SK-N-SH treated with all-trans-retinoic acid at 6 μM for 48 hours (cell line): ENCODE data around the gene PHF19.

Source experiments
- ATAC-seq: fragments of 200-7000 bp; cut with Tn5 transposase; 3 replicates; pipeline ENCODE4 v1.9.1; 2020; ENCODE audit warnings: mild to moderate bottlenecking, moderate library complexity
- ARNTL ChIP-seq: fragments of 450-650 bp; formaldehyde crosslinking; IDR thresholded peaks from 2 replicates; pipeline ENCODE4 v1.5.0; 2020; ENCODE audit warnings: low read depth, mild to moderate bottlenecking, moderate library complexity, borderline replicate concordance
- BACH2 ChIP-seq: fragments of 250-450 bp; sonication (Bioruptor Pico); IDR thresholded peaks from 2 replicates; pipeline ENCODE4 v1.9.0; 2021; ENCODE audit warnings: mild to moderate bottlenecking, borderline replicate concordance
- CSDC2 ChIP-seq: fragments of 250-450 bp; sonication (Bioruptor Pico); IDR thresholded peaks from 2 replicates; pipeline ENCODE4 v1.5.0; 2020; ENCODE audit warnings: mild to moderate bottlenecking, moderate library complexity
- CSRNP3 ChIP-seq: fragments of 250-450 bp; sonication (Bioruptor Pico); IDR thresholded peaks from 2 replicates; pipeline ENCODE4 v1.5.1; 2021; ENCODE audit warnings: mild to moderate bottlenecking, moderate library complexity
- ESRRG ChIP-seq: fragments of 250-450 bp; sonication (Bioruptor Pico); IDR thresholded peaks from 2 replicates; pipeline ENCODE4 v1.6.1; 2021; ENCODE audit warnings: mild to moderate bottlenecking
- GLIS3 ChIP-seq: fragments of 250-450 bp; sonication (Bioruptor Pico); IDR thresholded peaks from 2 replicates; pipeline ENCODE4 v1.5.0; 2020; ENCODE audit warnings: mild to moderate bottlenecking, moderate library complexity
- ISL1 ChIP-seq: fragments of 250-450 bp; sonication (Bioruptor Pico); IDR thresholded peaks from 2 replicates; pipeline ENCODE4 v2.1.2; 2022; ENCODE audit warnings: mild to moderate bottlenecking, moderate library complexity
- OSR1 ChIP-seq: fragments of 250-450 bp; sonication (Bioruptor Pico); IDR thresholded peaks from 2 replicates; pipeline ENCODE4 v1.8.0; 2022; ENCODE audit warnings: moderate library complexity, mild to moderate bottlenecking, inconsistent platforms
- PATZ1 ChIP-seq: fragments of 250-450 bp; sonication (Bioruptor Pico); IDR thresholded peaks from 2 replicates; pipeline ENCODE4 v1.8.0; 2020; ENCODE audit warnings: mild to moderate bottlenecking, moderate library complexity, borderline replicate concordance
- PPARA ChIP-seq: fragments of 250-450 bp; sonication (Bioruptor Pico); IDR thresholded peaks from 2 replicates; pipeline ENCODE4 v1.5.0; 2020; ENCODE audit warnings: mild to moderate bottlenecking, borderline replicate concordance
- RARB ChIP-seq: fragments of 250-450 bp; sonication (Bioruptor Pico); IDR thresholded peaks from 2 replicates; pipeline ENCODE4 v1.8.0; 2021; ENCODE audit warnings: mild to moderate bottlenecking, moderate library complexity
- SNAI2 ChIP-seq: fragments of 250-450 bp; sonication (Bioruptor Pico); IDR thresholded peaks from 2 replicates; pipeline ENCODE4 v1.5.0; 2020; ENCODE audit warnings: mild to moderate bottlenecking, moderate library complexity
- TOX ChIP-seq: fragments of 250-450 bp; sonication (Bioruptor Pico); IDR thresholded peaks from 2 replicates; pipeline ENCODE4 v1.8.0; 2021; ENCODE audit warnings: mild to moderate bottlenecking, moderate library complexity, borderline replicate concordance
- ZC3H10 ChIP-seq: fragments of 250-450 bp; sonication (Bioruptor Pico); IDR thresholded peaks from 2 replicates; pipeline ENCODE4 v1.5.1; 2021; ENCODE audit warnings: mild to moderate bottlenecking, moderate library complexity
- ZFP3 ChIP-seq: fragments of 250-450 bp; sonication (Bioruptor Pico); IDR thresholded peaks from 2 replicates; pipeline ENCODE4 v1.5.0; 2020; ENCODE audit warnings: mild to moderate bottlenecking, moderate library complexity
- ZFP30 ChIP-seq: fragments of 450-650 bp; formaldehyde crosslinking; IDR thresholded peaks from 2 replicates; pipeline ENCODE4 v1.5.0; 2022; ENCODE audit warnings: mild to moderate bottlenecking, moderate library complexity
- ZNF565 ChIP-seq: fragments of 450-650 bp; formaldehyde crosslinking; conservative IDR thresholded peaks from 2 replicates; pipeline ENCODE4 v1.5.0; 2020; ENCODE audit warnings: low read depth, mild to moderate bottlenecking, moderate library complexity
- ZNF70 ChIP-seq: fragments of 450-650 bp; formaldehyde crosslinking; IDR thresholded peaks from 2 replicates; pipeline ENCODE4 v1.5.0; 2020; ENCODE audit warnings: mild to moderate bottlenecking, moderate library complexity
- ZNF8 ChIP-seq: fragments of 450-650 bp; formaldehyde crosslinking; IDR thresholded peaks from 2 replicates; pipeline ENCODE4 v1.5.0; 2020; ENCODE audit warnings: mild to moderate bottlenecking, moderate library complexity
- TF ChIP-seq, protein P1 (sequence below): fragments of 250-450 bp; sonication (Bioruptor Pico); IDR thresholded peaks from 2 replicates; pipeline ENCODE4 v1.8.0; 2021; ENCODE audit warnings: low read depth, mild to moderate bottlenecking, moderate library complexity, borderline replicate concordance
- TF ChIP-seq, protein P2 (sequence below): fragments of 250-450 bp; sonication (Bioruptor Pico); IDR thresholded peaks from 2 replicates; pipeline ENCODE4 v1.5.1; 2020; ENCODE audit warnings: low read depth, mild to moderate bottlenecking, moderate library complexity
- TF ChIP-seq, protein P3 (sequence below): fragments of 250-450 bp; sonication (Bioruptor Pico); IDR thresholded peaks from 2 replicates; pipeline ENCODE4 v1.5.0; 2020; ENCODE audit warnings: mild to moderate bottlenecking, moderate library complexity

PHF19 gene

DNA sequence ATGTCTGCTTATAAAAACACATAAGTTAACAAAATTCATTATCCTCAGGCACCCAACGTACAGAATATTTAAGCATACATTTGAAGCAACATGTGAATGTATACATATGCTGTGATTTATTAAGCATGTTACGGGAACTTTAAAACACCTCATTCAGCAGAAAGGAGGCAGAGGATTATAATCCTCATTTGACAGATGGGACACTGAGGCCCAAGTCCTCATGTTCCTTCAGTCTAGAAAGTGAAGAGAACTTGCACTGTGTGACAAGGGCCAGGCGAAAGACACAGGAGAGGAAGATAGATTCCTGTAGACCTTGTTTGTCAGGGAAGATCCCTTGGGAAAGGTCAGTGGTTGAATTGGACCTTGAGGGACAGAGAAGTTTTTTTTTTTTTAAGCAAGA is 26.7 kb downstream of the PHF19 start:
- TF ChIP-seq ISL1 (no peak), CSRNP3 (CRISPR knock-in tag) (no peak), GLIS3 (CRISPR knock-in tag) (no peak), ZFP30 (CRISPR knock-in tag) (no peak), ESRRG (no peak), SNAI2 (CRISPR knock-in tag) (no peak), ZNF565 (CRISPR knock-in tag) (no peak), ZFP3 (CRISPR knock-in tag) (no peak), BACH2 (CRISPR knock-in tag) (no peak), OSR1 (CRISPR knock-in tag) (no peak), ZC3H10 (CRISPR knock-in tag) (no peak), CSDC2 (CRISPR knock-in tag) (no peak), PPARA (no peak), RARB (no peak), ARNTL (CRISPR knock-in tag) (no peak)
- TF ChIP-seq, protein P1, sequence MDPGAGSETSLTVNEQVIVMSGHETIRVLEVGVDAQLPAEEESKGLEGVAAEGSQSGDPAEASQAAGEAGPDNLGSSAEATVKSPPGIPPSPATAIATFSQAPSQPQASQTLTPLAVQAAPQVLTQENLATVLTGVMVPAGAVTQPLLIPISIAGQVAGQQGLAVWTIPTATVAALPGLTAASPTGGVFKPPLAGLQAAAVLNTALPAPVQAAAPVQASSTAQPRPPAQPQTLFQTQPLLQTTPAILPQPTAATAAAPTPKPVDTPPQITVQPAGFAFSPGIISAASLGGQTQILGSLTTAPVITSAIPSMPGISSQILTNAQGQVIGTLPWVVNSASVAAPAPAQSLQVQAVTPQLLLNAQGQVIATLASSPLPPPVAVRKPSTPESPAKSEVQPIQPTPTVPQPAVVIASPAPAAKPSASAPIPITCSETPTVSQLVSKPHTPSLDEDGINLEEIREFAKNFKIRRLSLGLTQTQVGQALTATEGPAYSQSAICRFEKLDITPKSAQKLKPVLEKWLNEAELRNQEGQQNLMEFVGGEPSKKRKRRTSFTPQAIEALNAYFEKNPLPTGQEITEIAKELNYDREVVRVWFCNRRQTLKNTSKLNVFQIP: no peak
- TF ChIP-seq, protein P2, sequence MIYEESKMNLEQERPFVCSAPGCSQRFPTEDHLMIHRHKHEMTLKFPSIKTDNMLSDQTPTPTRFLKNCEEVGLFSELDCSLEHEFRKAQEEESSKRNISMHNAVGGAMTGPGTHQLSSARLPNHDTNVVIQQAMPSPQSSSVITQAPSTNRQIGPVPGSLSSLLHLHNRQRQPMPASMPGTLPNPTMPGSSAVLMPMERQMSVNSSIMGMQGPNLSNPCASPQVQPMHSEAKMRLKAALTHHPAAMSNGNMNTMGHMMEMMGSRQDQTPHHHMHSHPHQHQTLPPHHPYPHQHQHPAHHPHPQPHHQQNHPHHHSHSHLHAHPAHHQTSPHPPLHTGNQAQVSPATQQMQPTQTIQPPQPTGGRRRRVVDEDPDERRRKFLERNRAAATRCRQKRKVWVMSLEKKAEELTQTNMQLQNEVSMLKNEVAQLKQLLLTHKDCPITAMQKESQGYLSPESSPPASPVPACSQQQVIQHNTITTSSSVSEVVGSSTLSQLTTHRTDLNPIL (CRISPR knock-in tag): no peak

GRCh38 chr9:120846906-120847305 is 30.1 kb downstream of the PHF19 start:
- ATAC-seq: no peak
- TF ChIP-seq PPARA (no peak), ZFP3 (CRISPR knock-in tag) (no peak), ZNF70 (CRISPR knock-in tag) (no peak), SNAI2 (CRISPR knock-in tag) (no peak), TOX (CRISPR knock-in tag) (no peak), PATZ1 (CRISPR knock-in tag) (no peak), ESRRG (no peak), ZNF565 (CRISPR knock-in tag) (no peak), ZNF8 (CRISPR knock-in tag) (no peak), ZFP30 (CRISPR knock-in tag) (no peak), ZC3H10 (CRISPR knock-in tag) (no peak), BACH2 (CRISPR knock-in tag) (no peak), ISL1 (no peak), OSR1 (CRISPR knock-in tag) (no peak), GLIS3 (CRISPR knock-in tag) (no peak)
- TF ChIP-seq, protein P2 (CRISPR knock-in tag): no peak
- TF ChIP-seq, protein P3, sequence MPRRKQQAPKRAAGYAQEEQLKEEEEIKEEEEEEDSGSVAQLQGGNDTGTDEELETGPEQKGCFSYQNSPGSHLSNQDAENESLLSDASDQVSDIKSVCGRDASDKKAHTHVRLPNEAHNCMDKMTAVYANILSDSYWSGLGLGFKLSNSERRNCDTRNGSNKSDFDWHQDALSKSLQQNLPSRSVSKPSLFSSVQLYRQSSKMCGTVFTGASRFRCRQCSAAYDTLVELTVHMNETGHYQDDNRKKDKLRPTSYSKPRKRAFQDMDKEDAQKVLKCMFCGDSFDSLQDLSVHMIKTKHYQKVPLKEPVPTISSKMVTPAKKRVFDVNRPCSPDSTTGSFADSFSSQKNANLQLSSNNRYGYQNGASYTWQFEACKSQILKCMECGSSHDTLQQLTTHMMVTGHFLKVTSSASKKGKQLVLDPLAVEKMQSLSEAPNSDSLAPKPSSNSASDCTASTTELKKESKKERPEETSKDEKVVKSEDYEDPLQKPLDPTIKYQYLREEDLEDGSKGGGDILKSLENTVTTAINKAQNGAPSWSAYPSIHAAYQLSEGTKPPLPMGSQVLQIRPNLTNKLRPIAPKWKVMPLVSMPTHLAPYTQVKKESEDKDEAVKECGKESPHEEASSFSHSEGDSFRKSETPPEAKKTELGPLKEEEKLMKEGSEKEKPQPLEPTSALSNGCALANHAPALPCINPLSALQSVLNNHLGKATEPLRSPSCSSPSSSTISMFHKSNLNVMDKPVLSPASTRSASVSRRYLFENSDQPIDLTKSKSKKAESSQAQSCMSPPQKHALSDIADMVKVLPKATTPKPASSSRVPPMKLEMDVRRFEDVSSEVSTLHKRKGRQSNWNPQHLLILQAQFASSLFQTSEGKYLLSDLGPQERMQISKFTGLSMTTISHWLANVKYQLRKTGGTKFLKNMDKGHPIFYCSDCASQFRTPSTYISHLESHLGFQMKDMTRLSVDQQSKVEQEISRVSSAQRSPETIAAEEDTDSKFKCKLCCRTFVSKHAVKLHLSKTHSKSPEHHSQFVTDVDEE (CRISPR knock-in tag): no peak

More for the DNA sequence above, 26.7 kb downstream of the PHF19 start:
- ATAC-seq: no peak
